HG03439 (cell line): ENCODE results near the gene OPTC.

Experiments used
- ATAC-seq: cut with Tn5 transposase; IDR thresholded peaks from one replicate; pipeline ENCODE4 v1.9.1; 2021; ENCODE audit warnings: mild to moderate bottlenecking, moderate library complexity; ENCODE audit not compliant: unreplicated experiment

Gene OPTC

GRCh38 chr1:203531063-203531462 is 37.1 kb downstream of the OPTC start:
- ATAC-seq, result no peak

GRCh38 chr1:203534012-203534411 is 40.1 kb downstream of the OPTC start:
- ATAC-seq, result no peak

- no peak for ATAC-seq
Measured at GRCh38 chr1:203534526-203534925, 40.6 kb downstream of the OPTC start.

- no peak for ATAC-seq
Measured at GRCh38 chr1:203536575-203536974, 42.6 kb downstream of the OPTC start.

- no peak for ATAC-seq
Measured at GRCh38 chr1:203536980-203537455, 43.1 kb downstream of the OPTC start.

GRCh38 chr1:203537806-203538464 is 44.0 kb downstream of the OPTC start:
- ATAC-seq, result no peak

- ATAC-seq, result no peak
Measured at GRCh38 chr1:203538726-203539125, 44.8 kb downstream of the OPTC start.

GRCh38 chr1:203539831-203540546 is 46.0 kb downstream of the OPTC start:
- no peak for ATAC-seq

- no peak for ATAC-seq
Measured at GRCh38 chr1:203544485-203544884, 50.5 kb downstream of the OPTC start.

GRCh38 chr1:203544978-203545816 is 51.2 kb downstream of the OPTC start:
- ATAC-seq, result no peak

- ATAC-seq, result no peak
Measured at GRCh38 chr1:203546274-203546673, 52.3 kb downstream of the OPTC start.

- ATAC-seq, result no peak
Measured at GRCh38 chr1:203547147-203547546, 53.2 kb downstream of the OPTC start.

GRCh38 chr1:203547771-203548421 is 53.9 kb downstream of the OPTC start:
- ATAC-seq, result no peak

GRCh38 chr1:203548892-203549291 is 54.9 kb downstream of the OPTC start:
- no peak for ATAC-seq

- no peak for ATAC-seq
Measured at GRCh38 chr1:203549309-203549708, 55.4 kb downstream of the OPTC start.

GRCh38 chr1:203550846-203551245 is 56.9 kb downstream of the OPTC start:
- ATAC-seq, result no peak

GRCh38 chr1:203551550-203551949 is 57.6 kb downstream of the OPTC start:
- ATAC-seq, result no peak

GRCh38 chr1:203553496-203553895 is 59.5 kb downstream of the OPTC start:
- ATAC-seq, result no peak

GRCh38 chr1:203554071-203554470 is 60.1 kb downstream of the OPTC start:
- no peak for ATAC-seq

GRCh38 chr1:203555076-203555475 is 61.1 kb downstream of the OPTC start:
- no peak for ATAC-seq

- no peak for ATAC-seq
Measured at GRCh38 chr1:203555511-203556046, 61.6 kb downstream of the OPTC start.
